Measurements from ENCODE around the gene ZNF585A. TPM values are rescaled to one million over a fixed set of nuclear protein-coding genes. Genes with fewer than 3 reads are reported as not detected.

The ZNF585A gene
- 20.5 TPM for polyA plus RNA-seq (2013)

GRCh38 chr19:37172368-37173366 is at the start of gene ZNF585A:
Gene ZNF585A, minus strand, starts transcription at chr19:37172695. Its CDS starts 2,785 bp downstream, at chr19:37169910.
- peak; percentile 97 to 99 (median 98) for DNase-seq
- Histone ChIP-seq H3K36me3 (ENCODE audit: control insufficient read depth in 4 of 4, insufficient read depth in 4 of 4, low read length in 3 of 4) (peaks cover 10 to 24% (median 20%) of the 10 kb centered on the region in 4 experiments), H3K4me1 (ENCODE audit: control extremely low read depth in 1 of 4, control insufficient read depth in 4 of 4, insufficient read depth in 4 of 4, low read length in 3 of 4) (peaks cover 0 to 11% (median 2%) of the 10 kb centered on the region in 4 experiments), H3K27ac (ENCODE audit: insufficient read depth in 1 of 2, low read depth in 1 of 2, low read length in 2 of 2, poor library complexity in 1 of 2, severe bottlenecking in 2 of 2) (peak within 1 kb of the TSS; percentile 70 to 84), H3K4me3 (ENCODE audit: control insufficient read depth in 1 of 7, extremely low read depth in 1 of 7, insufficient read depth in 4 of 7, low read depth in 2 of 7, low read length in 6 of 7) (peak within 1 kb of the TSS; percentile 63 to 100 (median 93)), H3K9me3 (ENCODE audit: control extremely low read depth in 1 of 5, control insufficient read depth in 4 of 5, insufficient read depth in 2 of 5, low read depth in 1 of 5, low read length in 4 of 5) (peaks cover 1 to 32% (median 18%) of the 10 kb centered on the region in 5 experiments), H3K27me3 (replicated peaks in 2 of 5; ENCODE audit: control insufficient read depth in 4 of 5, insufficient read depth in 5 of 5, low read length in 4 of 5) (no peaks in the 10 kb centered on the region)
- ChIA-PET CTCF (interaction anchor here (1.0 to 1.1 kb wide), 2 partner anchors 37 to 57 kb away, joined by 3 read pairs; no protein-coding TSS in a partner anchor), POLR2A (no interaction called here)
- 6% methylated on average over 21 of the region's 30 CpGs for WGBS (ENCODE audit: insufficient coverage)

GRCh38 chr19:37221136-37221535 is 48.6 kb upstream of the ZNF585A start:
- no peaks in the 10 kb centered on the region for H3K27me3 ChIP-seq (replicated peaks in 2 of 5; ENCODE audit: control insufficient read depth in 4 of 5, insufficient read depth in 5 of 5, low read length in 4 of 5)
- ChIA-PET POLR2A (no interaction called here), CTCF (no interaction called here)
- no peak overlapping the region for H3K27ac ChIP-seq (ENCODE audit: insufficient read depth in 1 of 2, low read depth in 1 of 2, low read length in 2 of 2, poor library complexity in 1 of 2, severe bottlenecking in 2 of 2)
- peaks cover 0 to 16% (median 10%) of the 10 kb centered on the region in 4 experiments for H3K4me1 ChIP-seq (ENCODE audit: control extremely low read depth in 1 of 4, control insufficient read depth in 4 of 4, insufficient read depth in 4 of 4, low read length in 3 of 4)
- WGBS (ENCODE audit: insufficient coverage), result no CpG with 5 or more reads among the region's 2 CpGs
- H3K9me3 ChIP-seq (ENCODE audit: control extremely low read depth in 1 of 5, control insufficient read depth in 4 of 5, insufficient read depth in 2 of 5, low read depth in 1 of 5, low read length in 4 of 5), result peaks cover 5 to 45% (median 23%) of the 10 kb centered on the region in 5 experiments
- H3K4me3 ChIP-seq (ENCODE audit: control insufficient read depth in 1 of 7, extremely low read depth in 1 of 7, insufficient read depth in 4 of 7, low read depth in 2 of 7, low read length in 6 of 7), result no peak overlapping the region
- H3K36me3 ChIP-seq (ENCODE audit: control insufficient read depth in 4 of 4, insufficient read depth in 4 of 4, low read length in 3 of 4), result peaks cover 8 to 59% (median 17%) of the 10 kb centered on the region in 4 experiments
- no peak for DNase-seq

GRCh38 chr19:37220383-37220782 is 47.9 kb upstream of the ZNF585A start:
- Histone ChIP-seq H3K27ac (ENCODE audit: insufficient read depth in 1 of 2, low read depth in 1 of 2, low read length in 2 of 2, poor library complexity in 1 of 2, severe bottlenecking in 2 of 2) (no peak overlapping the region), H3K4me1 (ENCODE audit: control extremely low read depth in 1 of 4, control insufficient read depth in 4 of 4, insufficient read depth in 4 of 4, low read length in 3 of 4) (peaks cover 0 to 16% (median 10%) of the 10 kb centered on the region in 4 experiments), H3K27me3 (replicated peaks in 2 of 5; ENCODE audit: control insufficient read depth in 4 of 5, insufficient read depth in 5 of 5, low read length in 4 of 5) (no peaks in the 10 kb centered on the region), H3K9me3 (ENCODE audit: control extremely low read depth in 1 of 5, control insufficient read depth in 4 of 5, insufficient read depth in 2 of 5, low read depth in 1 of 5, low read length in 4 of 5) (peaks cover 5 to 41% (median 19%) of the 10 kb centered on the region in 5 experiments), H3K36me3 (ENCODE audit: control insufficient read depth in 4 of 4, insufficient read depth in 4 of 4, low read length in 3 of 4) (peaks cover 4 to 51% (median 13%) of the 10 kb centered on the region in 4 experiments), H3K4me3 (ENCODE audit: control insufficient read depth in 1 of 7, extremely low read depth in 1 of 7, insufficient read depth in 4 of 7, low read depth in 2 of 7, low read length in 6 of 7) (no peak overlapping the region)
- WGBS (ENCODE audit: insufficient coverage), result no CpG with 5 or more reads among the region's 3 CpGs
- ChIA-PET CTCF (no interaction called here), POLR2A (no interaction called here)
- no peak for DNase-seq

- no peaks in the 10 kb centered on the region for H3K27me3 ChIP-seq (replicated peaks in 2 of 5; ENCODE audit: control insufficient read depth in 4 of 5, insufficient read depth in 5 of 5, low read length in 4 of 5)
- H3K4me1 ChIP-seq (ENCODE audit: control extremely low read depth in 1 of 4, control insufficient read depth in 4 of 4, insufficient read depth in 4 of 4, low read length in 3 of 4), result peaks cover 0 to 16% (median 10%) of the 10 kb centered on the region in 4 experiments
- H3K9me3 ChIP-seq (ENCODE audit: control extremely low read depth in 1 of 5, control insufficient read depth in 4 of 5, insufficient read depth in 2 of 5, low read depth in 1 of 5, low read length in 4 of 5), result peaks cover 5 to 26% (median 15%) of the 10 kb centered on the region in 5 experiments
- peaks cover 4 to 37% (median 11%) of the 10 kb centered on the region in 4 experiments for H3K36me3 ChIP-seq (ENCODE audit: control insufficient read depth in 4 of 4, insufficient read depth in 4 of 4, low read length in 3 of 4)
- DNase-seq, result no peak
- ChIA-PET POLR2A (no interaction called here), CTCF (no interaction called here)
- peak overlapping the region; percentile 89 to 94 for H3K27ac ChIP-seq (ENCODE audit: insufficient read depth in 1 of 2, low read depth in 1 of 2, low read length in 2 of 2, poor library complexity in 1 of 2, severe bottlenecking in 2 of 2)
- H3K4me3 ChIP-seq (ENCODE audit: control insufficient read depth in 1 of 7, extremely low read depth in 1 of 7, insufficient read depth in 4 of 7, low read depth in 2 of 7, low read length in 6 of 7), result peak overlapping the region; percentile 75 to 100 (median 94)
- 48% methylated on average over 6 of the region's 6 CpGs for WGBS (ENCODE audit: insufficient coverage)
Observed at GRCh38 chr19:37218592-37218935, 46.1 kb upstream of the ZNF585A start.

- WGBS (ENCODE audit: insufficient coverage), result 1% methylated on average over 39 of the region's 44 CpGs
- CTCF ChIA-PET, result no interaction called here
- H3K4me3 ChIP-seq (ENCODE audit: control insufficient read depth in 1 of 7, extremely low read depth in 1 of 7, insufficient read depth in 4 of 7, low read depth in 2 of 7, low read length in 6 of 7), result peak within 1 kb of the TSS; percentile 75 to 100 (median 94)
Observed at GRCh38 chr19:37217775-37218591, 45.5 kb upstream of the ZNF585A start, which contains the start of gene ZNF383. Gene ZNF383, plus strand, starts transcription at chr19:37218214. Its CDS starts 12,240 bp downstream, at chr19:37230454.

GRCh38 chr19:37217480-37217774 is 44.9 kb upstream of the ZNF585A start:
- Histone ChIP-seq H3K27ac (ENCODE audit: insufficient read depth in 1 of 2, low read depth in 1 of 2, low read length in 2 of 2, poor library complexity in 1 of 2, severe bottlenecking in 2 of 2) (peak overlapping the region; percentile 89 to 94), H3K4me3 (ENCODE audit: control insufficient read depth in 1 of 7, extremely low read depth in 1 of 7, insufficient read depth in 4 of 7, low read depth in 2 of 7, low read length in 6 of 7) (peak overlapping the region; percentile 75 to 100 (median 94)), H3K4me1 (ENCODE audit: control extremely low read depth in 1 of 4, control insufficient read depth in 4 of 4, insufficient read depth in 4 of 4, low read length in 3 of 4) (peaks cover 0 to 16% (median 10%) of the 10 kb centered on the region in 4 experiments), H3K9me3 (ENCODE audit: control extremely low read depth in 1 of 5, control insufficient read depth in 4 of 5, insufficient read depth in 2 of 5, low read depth in 1 of 5, low read length in 4 of 5) (peaks cover 0 to 20% (median 9%) of the 10 kb centered on the region in 5 experiments), H3K36me3 (ENCODE audit: control insufficient read depth in 4 of 4, insufficient read depth in 4 of 4, low read length in 3 of 4) (peaks cover 0 to 28% (median 9%) of the 10 kb centered on the region in 4 experiments), H3K27me3 (replicated peaks in 2 of 5; ENCODE audit: control insufficient read depth in 4 of 5, insufficient read depth in 5 of 5, low read length in 4 of 5) (no peaks in the 10 kb centered on the region)
- CTCF ChIA-PET, result interaction anchor here (0.7 kb wide), 1 partner anchor 139 kb away, joined by 4 read pairs; the partner anchor contains the start of gene ZNF420
- DNase-seq, result no peak
- 0% methylated on average over 5 of the region's 7 CpGs for WGBS (ENCODE audit: insufficient coverage)
- POLR2A ChIA-PET, result interaction anchor here (0.9 kb wide), 1 partner anchor 445 kb away, joined by 3 read pairs; the partner anchor contains the start of gene ZNF850

More at GRCh38 chr19:37217775-37218591, 45.5 kb upstream of the ZNF585A start, which contains the start of gene ZNF383:
- POLR2A ChIA-PET, result interaction anchor here (0.9 kb wide), 1 partner anchor 445 kb away, joined by 3 read pairs; the partner anchor contains the start of gene ZNF850
- peaks cover 0 to 16% (median 10%) of the 10 kb centered on the region in 4 experiments for H3K4me1 ChIP-seq (ENCODE audit: control extremely low read depth in 1 of 4, control insufficient read depth in 4 of 4, insufficient read depth in 4 of 4, low read length in 3 of 4)
- H3K27ac ChIP-seq (ENCODE audit: insufficient read depth in 1 of 2, low read depth in 1 of 2, low read length in 2 of 2, poor library complexity in 1 of 2, severe bottlenecking in 2 of 2), result peak within 1 kb of the TSS; percentile 89 to 94
- no peaks in the 10 kb centered on the region for H3K27me3 ChIP-seq (replicated peaks in 2 of 5; ENCODE audit: control insufficient read depth in 4 of 5, insufficient read depth in 5 of 5, low read length in 4 of 5)
- DNase-seq, result peak; percentile 92 to 97 (median 96)
- H3K9me3 ChIP-seq (ENCODE audit: control extremely low read depth in 1 of 5, control insufficient read depth in 4 of 5, insufficient read depth in 2 of 5, low read depth in 1 of 5, low read length in 4 of 5), result peaks cover 3 to 23% (median 12%) of the 10 kb centered on the region in 5 experiments
- H3K36me3 ChIP-seq (ENCODE audit: control insufficient read depth in 4 of 4, insufficient read depth in 4 of 4, low read length in 3 of 4), result peaks cover 2 to 34% (median 11%) of the 10 kb centered on the region in 4 experiments

All from common myeloid progenitor, CD34-positive (primary cell).